ENCODE data around the gene IL4. TPM values are rescaled to one million over a fixed set of nuclear protein-coding genes. Genes with fewer than 3 reads are reported as not detected.

The IL4 gene
- total and polyA plus RNA-seq, 9 of the 15 experiments (the other 6 are each of a cell fraction or from before 2014, with no cell fraction given), result 0.22 to 0.62 TPM; not detected in 7

GRCh38 chr5:132666310-132667123 is 7.3 kb upstream of the IL4 start (continued):
- TF ChIP-seq POLR2G (IDR thresholded peaks at IDR 0.05; ENCODE audit: low read depth, low read length) (peak; percentile 85), HDAC8 (tag; IDR thresholded peaks at IDR 0.05) (peak; percentile 97), GATAD2B (IDR thresholded peaks at IDR 0.05; ENCODE audit: borderline replicate concordance) (no peak), PML (IDR thresholded peaks at IDR 0.05; ENCODE audit: low read length) (peak; percentile 94), RHOXF2B (CRISPR knock-in tag; conservative IDR thresholded peaks at IDR 0.05) (peak; percentile 92), NUFIP1 (IDR thresholded peaks at IDR 0.05; ENCODE audit: partially characterized antibody) (no peak), TCFL5 (CRISPR knock-in tag; conservative IDR thresholded peaks at IDR 0.05) (peak; percentile 91), ZFP1 (CRISPR knock-in tag; IDR thresholded peaks at IDR 0.05) (peak; percentile 93), ZNF583 (CRISPR knock-in tag; IDR thresholded peaks at IDR 0.05) (peak; percentile 98), SMARCE1 (IDR thresholded peaks at IDR 0.05) (peak; percentile 58; the same call in 1 of the 2 replicates), NFE2L1 (tag; IDR thresholded peaks at IDR 0.05; ENCODE audit: borderline replicate concordance, low read depth) (peak; percentile 78), PBX2 (CRISPR knock-in tag; IDR thresholded peaks at IDR 0.05; ENCODE audit: low read depth) (no peak), PBX2 (tag; conservative IDR thresholded peaks at IDR 0.05; ENCODE audit: low read depth) (peak; percentile 59), PTTG1 (tag; IDR thresholded peaks at IDR 0.05; ENCODE audit: low read depth) (peak; percentile 96), TBL1XR1 (IDR thresholded peaks at IDR 0.05; ENCODE audit: low read length in 2 of 2) (peak; percentile 16 to 18; a peak in 1 of 4 replicates), NKRF (IDR thresholded peaks at IDR 0.05; ENCODE audit: borderline replicate concordance) (no peak), PHF8 (IDR thresholded peaks at IDR 0.05; ENCODE audit: borderline replicate concordance, low read length) (no peak), ETV6 (IDR thresholded peaks at IDR 0.05; ENCODE audit: borderline replicate concordance in 1 of 2, low read depth in 2 of 2, low read length in 1 of 2) (no peak), ETV6 (CRISPR knock-in tag; IDR thresholded peaks at IDR 0.05; ENCODE audit: borderline replicate concordance) (peak; percentile 59; the same call in 1 of the 2 replicates), RBM39 (optimal IDR thresholded peaks at IDR 0.05; ENCODE audit: low read depth, low read length) (peak; percentile 39), TGIF2 (CRISPR knock-in tag; IDR thresholded peaks at IDR 0.05) (peak; percentile 71; the same call in 1 of the 2 replicates), BRD9 (IDR thresholded peaks at IDR 0.05; ENCODE audit: low read depth, partially characterized antibody) (no peak)
- TF ChIP-seq, protein P1, sequence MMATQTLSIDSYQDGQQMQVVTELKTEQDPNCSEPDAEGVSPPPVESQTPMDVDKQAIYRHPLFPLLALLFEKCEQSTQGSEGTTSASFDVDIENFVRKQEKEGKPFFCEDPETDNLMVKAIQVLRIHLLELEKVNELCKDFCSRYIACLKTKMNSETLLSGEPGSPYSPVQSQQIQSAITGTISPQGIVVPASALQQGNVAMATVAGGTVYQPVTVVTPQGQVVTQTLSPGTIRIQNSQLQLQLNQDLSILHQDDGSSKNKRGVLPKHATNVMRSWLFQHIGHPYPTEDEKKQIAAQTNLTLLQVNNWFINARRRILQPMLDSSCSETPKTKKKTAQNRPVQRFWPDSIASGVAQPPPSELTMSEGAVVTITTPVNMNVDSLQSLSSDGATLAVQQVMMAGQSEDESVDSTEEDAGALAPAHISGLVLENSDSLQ (IDR thresholded peaks at IDR 0.05), result no peak

Measured in K562 (cell line).